ENCODE measurements around the gene TOX4.

GRCh38 chr14:21455592-21455911, 21.4 kb upstream of the TOX4 start:
- TF ChIP-seq CTCF (IDR thresholded peaks at IDR 0.05 in 8 of 11, conservative IDR thresholded peaks at IDR 0.05 in 3 of 11) (no peak), POLR2A (IDR thresholded peaks at IDR 0.05) (no peak)
